Measurements from ENCODE around the gene KRAS.
"Not testable (repeated sequence)": the region's sequence is repeated elsewhere in the genome, so short reads cannot be mapped to it uniquely, and the experiment has no call there.

KRAS gene

GRCh38 chr12:25250744-25251730, at the start of gene KRAS:
Gene KRAS, minus strand, starts transcription at chr12:25250929.
- DNase-seq: peak; percentile 80 to 91

- no peak for DNase-seq
Observed at GRCh38 chr12:25296381-25296780, 45.7 kb upstream of the KRAS start.

- no peak for DNase-seq
Observed at GRCh38 chr12:25295361-25295760, 44.6 kb upstream of the KRAS start.

GRCh38 chr12:25293653-25294052, 42.9 kb upstream of the KRAS start:
- DNase-seq: no peak

GRCh38 chr12:25292810-25293221, 42.1 kb upstream of the KRAS start:
- DNase-seq: not testable (repeated sequence)

GRCh38 chr12:25287610-25288009, 36.9 kb upstream of the KRAS start:
- DNase-seq: no peak

GRCh38 chr12:25286837-25287236, 36.1 kb upstream of the KRAS start:
- DNase-seq: no peak

- no peak for DNase-seq
Observed at GRCh38 chr12:25284024-25284423, 33.3 kb upstream of the KRAS start.

GRCh38 chr12:25283006-25283405, 32.3 kb upstream of the KRAS start:
- no peak for DNase-seq

- DNase-seq: no peak
Observed at GRCh38 chr12:25280082-25280481, 29.4 kb upstream of the KRAS start.

GRCh38 chr12:25278269-25278668, 27.5 kb upstream of the KRAS start:
- DNase-seq: no peak

- DNase-seq: peak; percentile 11 to 54
Observed at GRCh38 chr12:25276199-25276937, 25.6 kb upstream of the KRAS start.

GRCh38 chr12:25271486-25272098, 20.9 kb upstream of the KRAS start:
- DNase-seq: no peak

GRCh38 chr12:25269701-25270100, 19.0 kb upstream of the KRAS start:
- DNase-seq: peak in 1 of 2 donors; percentile 7

GRCh38 chr12:25266497-25266896, 15.8 kb upstream of the KRAS start:
- DNase-seq: no peak

- no peak for DNase-seq
Observed at GRCh38 chr12:25264862-25265261, 14.1 kb upstream of the KRAS start.

GRCh38 chr12:25264114-25264513, 13.4 kb upstream of the KRAS start:
- DNase-seq: no peak

- no peak for DNase-seq
Observed at GRCh38 chr12:25263594-25263993, 12.9 kb upstream of the KRAS start.

GRCh38 chr12:25262389-25263074, 11.8 kb upstream of the KRAS start:
- DNase-seq: no peak

GRCh38 chr12:25257590-25258324, 7.0 kb upstream of the KRAS start:
- DNase-seq: no peak

- no peak for DNase-seq
Observed at GRCh38 chr12:25256826-25257225, 6.1 kb upstream of the KRAS start.

- DNase-seq: no peak
Observed at GRCh38 chr12:25256005-25256404, 5.3 kb upstream of the KRAS start.

Data from bone marrow (tissue), 2 donors.